Coronary artery (tissue), 2 donors: ENCODE results near the gene AMFR.

Experiments used
- DNase-seq: peaks from one replicate; pipeline ENCODE4 v3.0.0-alpha.2; 2017; ENCODE audit warnings: low spot score
- H3K27ac ChIP-seq, 2 donors: fragments of 200-600 bp; sonication (generic); one replicate each; pipeline ENCODE4 v1.5.1; 2016 to 2019
- H3K4me3 ChIP-seq: fragments of 200-600 bp; sonication (generic); 2 replicates; pipeline ENCODE4 v1.5.1; 2016; ENCODE audit warnings: mild to moderate bottlenecking, moderate library complexity
- TF ChIP-seq, protein P1 (sequence below): fragments of 200-600 bp; sonication (generic); IDR thresholded peaks from one replicate; pipeline ENCODE4 v1.5.1; 2019; ENCODE audit warnings: antibody characterized with exemption

AMFR gene

DNA sequence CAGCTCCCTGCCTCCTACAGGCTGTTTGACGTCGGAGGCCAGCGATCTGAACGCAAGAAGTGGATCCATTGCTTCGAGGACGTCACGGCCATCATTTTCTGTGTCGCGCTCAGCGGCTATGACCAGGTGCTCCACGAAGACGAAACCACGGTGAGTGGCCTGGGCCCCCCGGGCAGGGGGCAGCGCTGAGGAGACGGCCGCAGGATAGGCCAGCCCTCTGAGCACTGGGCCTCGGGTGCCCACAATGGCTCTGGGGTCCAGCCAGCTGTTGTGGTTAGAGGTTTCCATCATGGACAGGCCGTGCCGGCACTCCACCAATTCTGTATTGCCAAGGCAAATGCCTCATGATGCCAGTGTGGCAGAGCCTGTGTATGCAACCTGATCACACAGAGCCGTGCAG lies 88.6 kb downstream of the AMFR start:
- Histone ChIP-seq H3K4me3 (no peak overlapping the region), H3K27ac (no peak overlapping the region)
- TF ChIP-seq, protein P1, sequence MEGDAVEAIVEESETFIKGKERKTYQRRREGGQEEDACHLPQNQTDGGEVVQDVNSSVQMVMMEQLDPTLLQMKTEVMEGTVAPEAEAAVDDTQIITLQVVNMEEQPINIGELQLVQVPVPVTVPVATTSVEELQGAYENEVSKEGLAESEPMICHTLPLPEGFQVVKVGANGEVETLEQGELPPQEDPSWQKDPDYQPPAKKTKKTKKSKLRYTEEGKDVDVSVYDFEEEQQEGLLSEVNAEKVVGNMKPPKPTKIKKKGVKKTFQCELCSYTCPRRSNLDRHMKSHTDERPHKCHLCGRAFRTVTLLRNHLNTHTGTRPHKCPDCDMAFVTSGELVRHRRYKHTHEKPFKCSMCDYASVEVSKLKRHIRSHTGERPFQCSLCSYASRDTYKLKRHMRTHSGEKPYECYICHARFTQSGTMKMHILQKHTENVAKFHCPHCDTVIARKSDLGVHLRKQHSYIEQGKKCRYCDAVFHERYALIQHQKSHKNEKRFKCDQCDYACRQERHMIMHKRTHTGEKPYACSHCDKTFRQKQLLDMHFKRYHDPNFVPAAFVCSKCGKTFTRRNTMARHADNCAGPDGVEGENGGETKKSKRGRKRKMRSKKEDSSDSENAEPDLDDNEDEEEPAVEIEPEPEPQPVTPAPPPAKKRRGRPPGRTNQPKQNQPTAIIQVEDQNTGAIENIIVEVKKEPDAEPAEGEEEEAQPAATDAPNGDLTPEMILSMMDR: no peak
- no peak for DNase-seq

DNA sequence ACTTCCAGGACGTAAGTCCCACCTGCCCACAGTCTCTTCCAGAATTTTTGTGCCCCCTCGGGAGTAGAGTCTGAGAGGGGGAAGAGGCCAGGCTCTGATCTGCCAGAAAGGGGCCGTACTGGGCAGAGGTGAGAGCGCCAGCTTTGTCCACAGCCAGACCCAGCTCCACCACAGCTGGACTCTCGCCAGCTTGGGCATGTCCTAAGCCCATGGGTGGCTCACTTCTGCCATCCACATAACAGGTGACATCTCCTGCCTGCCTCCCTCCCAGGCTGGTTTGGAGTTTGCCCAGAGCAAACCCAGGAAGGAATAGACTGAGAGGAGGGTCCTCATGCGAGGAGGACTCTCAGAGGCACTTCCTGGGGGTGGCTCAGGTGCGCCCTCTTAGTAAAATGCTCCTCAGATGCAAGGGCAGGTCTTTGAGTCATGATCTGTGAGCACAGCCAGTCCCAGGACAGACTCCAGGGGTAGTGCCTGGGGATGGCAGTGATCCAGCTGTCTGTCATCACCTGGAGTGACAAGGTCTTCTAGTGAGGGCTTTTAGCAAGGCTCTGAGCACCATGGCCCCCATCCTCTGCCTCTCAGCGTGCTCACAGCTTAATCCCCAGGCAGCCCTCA lies 89.2 kb downstream of the AMFR start:
- no peak for DNase-seq
- no peak overlapping the region for H3K27ac ChIP-seq
- TF ChIP-seq, protein P1: no peak
- no peak overlapping the region for H3K4me3 ChIP-seq

DNA sequence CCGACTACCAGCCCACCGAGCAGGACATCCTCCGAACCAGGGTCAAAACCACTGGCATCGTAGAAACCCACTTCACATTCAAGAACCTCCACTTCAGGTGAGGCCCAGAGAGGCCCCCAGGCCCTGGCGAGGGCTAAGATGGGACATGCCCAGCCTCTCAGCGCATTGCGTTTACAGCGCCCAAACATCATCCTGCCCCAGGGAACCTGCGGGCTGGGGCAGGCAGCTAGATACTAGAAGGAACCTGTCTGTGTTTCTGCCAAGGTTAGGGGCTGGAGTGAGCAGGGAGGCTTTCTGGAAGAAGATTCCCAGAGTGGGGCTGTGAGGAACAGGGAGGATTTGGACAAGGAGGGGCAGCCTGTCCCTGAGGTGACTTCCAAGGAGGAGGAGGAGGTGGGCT lies 90.6 kb downstream of the AMFR start:
- Histone ChIP-seq H3K4me3 (no peak overlapping the region), H3K27ac (no peak overlapping the region)
- no peak for DNase-seq
- TF ChIP-seq, protein P1: no peak

DNA sequence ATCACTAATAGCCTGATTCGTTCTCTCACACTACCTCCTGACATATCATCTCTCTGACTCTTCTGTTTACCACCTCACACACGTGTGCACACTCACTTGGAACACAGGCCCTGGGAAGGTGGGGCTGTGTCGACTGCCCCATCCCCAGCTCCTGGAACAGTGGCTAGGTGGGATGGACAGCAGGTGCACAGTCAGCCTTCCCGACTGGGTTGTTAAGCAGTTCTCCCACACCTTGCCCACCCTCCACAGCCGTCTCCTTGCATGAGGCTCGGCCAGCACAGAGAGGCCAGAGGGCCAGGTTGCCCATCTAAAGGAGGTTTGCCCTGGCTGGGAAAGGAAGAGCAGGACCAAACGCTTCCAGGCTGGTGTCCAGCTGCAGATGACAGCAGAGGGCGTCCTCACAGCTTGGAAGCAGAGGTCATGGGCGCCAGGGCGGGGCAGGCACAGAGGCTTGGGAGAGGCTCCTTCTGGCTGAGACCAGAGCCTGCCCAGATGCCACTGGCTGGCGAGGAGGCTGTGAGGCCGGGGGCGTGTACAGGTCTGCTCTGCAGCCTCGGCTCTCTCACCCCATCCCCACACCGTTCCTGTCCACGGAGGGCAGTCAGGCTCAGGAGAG lies 92.8 kb downstream of the AMFR start:
- no peak for DNase-seq
- TF ChIP-seq, protein P1: no peak
- Histone ChIP-seq H3K4me3 (no peak overlapping the region), H3K27ac (no peak overlapping the region)

DNA sequence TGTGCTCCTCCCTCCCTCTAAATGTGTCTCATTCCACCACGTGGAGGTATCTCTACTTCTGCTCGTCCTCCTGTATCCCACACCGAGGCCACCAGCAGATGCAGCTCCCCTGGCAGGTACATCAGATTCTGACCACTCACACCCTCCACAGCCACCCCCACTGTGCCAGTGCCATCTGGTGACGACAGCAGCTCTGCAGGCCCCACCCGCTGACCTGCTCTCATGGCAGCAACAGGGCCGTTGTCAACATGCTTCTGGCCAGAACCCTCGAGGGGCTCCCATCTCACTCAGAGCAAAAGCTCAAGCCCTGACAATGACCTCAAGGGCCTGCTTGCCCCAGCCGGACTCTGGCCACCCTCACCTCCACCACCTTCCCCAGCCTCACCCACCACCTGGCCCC lies 93.4 kb downstream of the AMFR start:
- no peak overlapping the region for H3K4me3 ChIP-seq
- TF ChIP-seq, protein P1: no peak
- no peak overlapping the region for H3K27ac ChIP-seq
- no peak for DNase-seq

DNA sequence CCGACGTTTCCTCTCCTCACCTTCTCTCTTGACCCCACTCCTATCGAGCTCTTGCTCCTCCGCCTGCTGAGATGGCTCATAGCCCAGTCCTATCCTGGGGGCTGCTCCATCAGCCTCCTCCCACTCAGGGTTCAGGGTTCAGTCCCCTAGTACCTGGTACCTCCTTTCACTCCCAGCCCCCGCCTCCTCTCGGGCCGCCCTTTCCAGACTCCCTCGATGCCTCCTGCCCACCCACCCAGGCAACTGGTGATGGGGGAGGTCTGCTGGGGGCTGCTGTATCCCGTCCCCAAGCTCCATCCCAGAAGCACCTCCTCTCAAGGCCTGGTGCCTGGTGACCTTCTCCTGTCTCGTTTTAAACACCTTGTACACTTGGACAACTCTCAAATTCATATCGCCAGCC lies 93.9 kb downstream of the AMFR start:
- DNase-seq: no peak
- H3K27ac ChIP-seq: no peak overlapping the region
- TF ChIP-seq, protein P1: no peak

DNA sequence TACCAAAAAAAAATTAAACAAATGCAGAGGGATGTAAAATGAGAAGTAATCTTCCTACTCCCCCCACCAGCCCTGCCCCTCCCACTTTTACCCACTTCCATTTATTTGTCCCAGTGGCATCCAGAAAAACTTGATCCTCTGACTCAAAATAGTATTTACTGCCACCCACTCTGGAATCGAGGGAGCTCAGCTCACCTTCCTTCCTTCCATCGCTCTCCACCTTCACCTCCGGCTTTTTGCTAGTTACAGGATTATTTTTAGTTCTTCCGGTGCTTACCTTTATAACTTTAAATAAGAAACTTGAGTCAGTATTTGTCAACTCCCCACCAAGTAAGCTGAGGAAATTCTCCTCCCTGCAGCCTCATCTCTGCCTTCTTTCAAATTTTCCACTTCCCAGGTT lies 94.9 kb downstream of the AMFR start:
- no peak for DNase-seq
- TF ChIP-seq, protein P1: no peak
- H3K4me3 ChIP-seq: no peak overlapping the region
- H3K27ac ChIP-seq: no peak overlapping the region

More for the DNA sequence above, 93.9 kb downstream of the AMFR start:
- no peak overlapping the region for H3K4me3 ChIP-seq
